Adipocyte (in vitro differentiated cells): ENCODE results near the gene DDX23.
A peak's percentile ranks its signal among the peaks of the same experiment; 100 is the strongest.

Experiments
- DNase-seq: peaks from one replicate; pipeline ENCODE4 v3.0.0-alpha.2; 2015; ENCODE audit warnings: low read depth
- H3K27me3 ChIP-seq: replicated peaks from 2 replicates; pipeline ENCODE4 v1.7.0; 2013; ENCODE audit warnings: mild to moderate bottlenecking, low read length, moderate library complexity; ENCODE audit not compliant: control insufficient read depth, insufficient read depth
- H3K36me3 ChIP-seq: 2 replicates; pipeline ENCODE4 v1.7.0; 2013; ENCODE audit warnings: low read length, mild to moderate bottlenecking, moderate library complexity; ENCODE audit not compliant: control insufficient read depth, insufficient read depth, severe bottlenecking
- H3K4me1 ChIP-seq: 2 replicates; pipeline ENCODE4 v1.7.0; 2013; ENCODE audit warnings: mild to moderate bottlenecking, low read length, moderate library complexity; ENCODE audit not compliant: control insufficient read depth, insufficient read depth
- H3K4me3 ChIP-seq: 2 replicates; pipeline ENCODE4 v1.7.0; 2013; ENCODE audit warnings: mild to moderate bottlenecking, low read length, moderate library complexity
- H3K9ac ChIP-seq: 2 replicates; pipeline ENCODE4 v1.7.0; 2013; ENCODE audit warnings: mild to moderate bottlenecking, low read length, moderate library complexity
- H3K9me3 ChIP-seq: 2 replicates; pipeline ENCODE4 v1.7.0; 2013; ENCODE audit warnings: mild to moderate bottlenecking, low read length, moderate library complexity; ENCODE audit not compliant: control insufficient read depth

Gene DDX23

DNA sequence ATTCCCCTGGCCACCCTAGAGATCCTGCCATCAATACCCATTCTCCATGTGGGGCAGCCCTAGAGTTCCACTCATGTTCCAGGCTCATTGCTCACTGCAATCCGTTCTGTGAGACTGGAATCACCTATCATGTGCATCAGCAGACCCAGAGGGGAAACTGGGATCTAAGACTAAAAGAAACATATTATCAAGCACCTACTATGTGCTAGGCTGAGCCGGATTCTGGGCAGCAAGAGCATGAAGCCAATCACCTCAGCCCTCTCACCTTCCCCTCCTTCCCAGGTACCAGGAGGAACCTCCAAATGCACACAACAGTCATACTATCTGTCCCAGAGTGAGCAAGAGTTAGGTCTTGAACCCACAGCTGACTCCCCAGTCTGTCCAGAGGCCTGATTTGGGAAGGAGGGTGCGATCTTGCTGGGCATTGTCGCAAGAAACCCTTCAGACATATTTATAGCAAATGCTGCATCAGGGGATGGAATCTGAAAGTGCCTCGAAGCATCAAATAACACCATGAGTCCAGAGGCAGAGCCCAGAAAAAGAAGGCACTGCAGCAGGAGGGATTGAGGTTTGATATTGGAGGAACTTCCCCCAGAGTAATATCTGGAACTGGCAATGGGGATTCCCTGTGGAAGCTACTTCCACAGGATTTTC is 40.4 kb downstream of the DDX23 start:
- no peaks in the 10 kb centered on the region for H3K36me3 ChIP-seq
- no peak overlapping the region for H3K4me3 ChIP-seq
- H3K9me3 ChIP-seq, result no peaks in the 10 kb centered on the region
- H3K4me1 ChIP-seq, result peaks cover 39% of the 10 kb centered on the region
- DNase-seq, result peak; percentile 17
- peak overlapping the region; percentile 17 for H3K9ac ChIP-seq
- H3K27me3 ChIP-seq, result no peaks in the 10 kb centered on the region

DNA sequence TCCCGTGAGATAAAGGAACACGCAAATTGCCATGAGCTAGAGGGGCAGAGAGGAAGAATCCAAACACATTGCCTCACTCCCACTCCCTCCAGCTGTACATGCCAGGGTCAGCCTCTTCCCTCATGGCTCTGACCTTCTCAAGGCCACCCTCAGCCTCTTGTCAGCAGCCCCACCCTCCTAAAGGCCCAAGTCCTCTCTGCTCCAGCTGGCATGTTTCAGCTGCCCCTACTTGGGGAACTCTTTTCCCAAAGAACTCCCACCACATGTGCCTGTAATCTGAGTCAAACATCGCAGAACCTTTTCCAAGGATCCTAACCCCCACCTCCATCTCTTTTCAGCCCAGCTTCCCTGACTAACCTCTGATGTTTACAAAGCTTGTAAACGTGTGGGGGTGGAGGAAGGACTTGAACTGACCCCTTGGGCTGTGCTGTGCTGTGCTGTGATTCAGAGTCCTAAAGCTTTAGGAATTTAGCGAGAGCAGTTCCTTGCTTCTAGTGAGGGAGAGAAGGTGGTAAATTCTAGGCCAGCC is 41.0 kb downstream of the DDX23 start:
- Histone ChIP-seq H3K9me3 (no peaks in the 10 kb centered on the region), H3K4me3 (no peak overlapping the region), H3K36me3 (no peaks in the 10 kb centered on the region), H3K27me3 (no peaks in the 10 kb centered on the region), H3K4me1 (peaks cover 33% of the 10 kb centered on the region), H3K9ac (peak overlapping the region; percentile 17)
- peak; percentile 83 for DNase-seq

DNA sequence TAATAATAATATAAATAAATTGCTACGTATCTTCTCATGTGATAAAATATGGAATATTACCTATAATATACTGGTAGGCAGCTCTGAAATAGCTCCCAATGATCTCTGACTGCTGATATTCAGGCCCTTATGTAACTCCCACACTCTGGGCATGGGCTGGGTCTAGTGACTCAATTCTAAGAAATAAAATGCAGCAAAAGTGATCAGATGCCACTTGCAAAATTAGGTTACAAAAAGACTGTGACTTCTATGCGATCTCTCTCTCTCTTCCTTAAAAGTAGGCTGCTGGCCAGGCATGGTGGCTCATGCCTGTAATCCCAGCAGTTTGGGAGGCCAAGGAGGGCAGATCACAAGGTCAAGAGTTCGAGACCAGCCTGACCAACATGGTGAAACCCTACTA is 44.0 kb downstream of the DDX23 start:
- Histone ChIP-seq H3K27me3 (no peaks in the 10 kb centered on the region), H3K4me1 (peaks cover 23% of the 10 kb centered on the region), H3K9me3 (no peaks in the 10 kb centered on the region), H3K36me3 (no peaks in the 10 kb centered on the region), H3K9ac (no peak overlapping the region), H3K4me3 (no peak overlapping the region)
- DNase-seq, result no peak

DNA sequence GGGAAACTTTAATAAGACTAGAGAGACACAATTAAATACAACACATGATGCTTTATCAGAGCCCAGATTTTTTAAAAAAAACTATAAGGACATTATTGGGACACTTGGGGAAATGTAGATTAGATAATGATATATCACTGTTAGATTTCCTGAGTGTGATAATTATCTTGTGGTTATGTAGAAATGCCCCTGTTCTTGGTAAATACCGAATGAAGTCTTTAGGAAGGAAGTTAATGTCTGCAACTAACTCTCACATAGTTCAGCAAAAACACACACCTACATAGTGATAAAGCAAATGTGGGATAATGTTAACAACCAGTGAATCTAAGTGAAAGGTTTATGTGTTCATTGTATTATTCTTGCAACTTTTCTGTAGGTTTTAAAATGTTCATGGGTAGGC is 48.3 kb downstream of the DDX23 start:
- H3K9me3 ChIP-seq, result no peaks in the 10 kb centered on the region
- H3K36me3 ChIP-seq, result no peaks in the 10 kb centered on the region
- H3K9ac ChIP-seq, result no peak overlapping the region
- no peaks in the 10 kb centered on the region for H3K4me1 ChIP-seq
- no peaks in the 10 kb centered on the region for H3K27me3 ChIP-seq
- H3K4me3 ChIP-seq, result no peak overlapping the region
- DNase-seq, result no peak

DNA sequence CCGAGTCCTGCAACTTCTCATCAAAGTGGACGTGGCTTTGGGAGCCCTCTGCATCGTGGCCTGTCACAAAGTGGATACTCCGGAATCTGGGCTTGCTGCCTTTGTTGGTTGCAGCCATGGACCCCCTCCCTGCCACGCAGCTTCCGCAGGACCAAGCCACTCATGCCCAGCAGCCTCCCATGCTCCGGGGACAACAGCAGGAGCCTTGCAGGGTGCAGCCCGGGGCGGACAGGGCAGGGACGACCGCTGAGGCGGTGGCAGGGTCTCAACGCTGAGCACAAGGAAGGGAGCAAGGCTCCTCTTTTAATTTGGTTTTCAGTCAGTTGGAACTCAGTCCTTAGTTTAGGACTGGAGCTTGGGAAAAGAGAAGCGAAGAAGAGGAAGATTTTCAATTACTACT is 51.0 kb downstream of the DDX23 start:
- Histone ChIP-seq H3K27me3 (no peaks in the 10 kb centered on the region), H3K4me1 (no peaks in the 10 kb centered on the region), H3K9ac (no peak overlapping the region), H3K4me3 (no peak overlapping the region), H3K36me3 (no peaks in the 10 kb centered on the region), H3K9me3 (no peaks in the 10 kb centered on the region)
- no peak for DNase-seq

DNA sequence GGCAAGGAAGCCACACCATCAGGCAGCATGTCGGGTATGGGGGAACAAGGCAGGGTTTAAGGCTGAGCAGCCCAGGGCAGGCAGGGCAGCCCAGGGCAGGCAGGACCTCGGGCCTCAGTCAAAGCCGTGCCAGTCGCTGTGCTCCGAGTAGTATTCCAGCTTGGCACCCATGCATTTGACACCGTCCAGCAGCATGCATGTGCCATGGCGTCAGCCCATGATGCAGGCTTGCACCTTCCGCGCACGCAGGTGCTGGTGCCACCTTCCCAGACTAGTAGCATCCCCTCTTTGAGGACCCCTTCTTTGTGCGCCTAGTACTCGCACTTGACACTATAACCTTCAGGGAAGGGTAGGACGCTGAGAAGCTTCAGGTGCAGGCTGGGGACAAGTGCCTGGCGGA is 51.5 kb downstream of the DDX23 start:
- no peaks in the 10 kb centered on the region for H3K27me3 ChIP-seq
- DNase-seq, result no peak
- no peak overlapping the region for H3K9ac ChIP-seq
- no peaks in the 10 kb centered on the region for H3K9me3 ChIP-seq
- H3K36me3 ChIP-seq, result no peaks in the 10 kb centered on the region
- H3K4me3 ChIP-seq, result no peak overlapping the region
- H3K4me1 ChIP-seq, result no peaks in the 10 kb centered on the region

DNA sequence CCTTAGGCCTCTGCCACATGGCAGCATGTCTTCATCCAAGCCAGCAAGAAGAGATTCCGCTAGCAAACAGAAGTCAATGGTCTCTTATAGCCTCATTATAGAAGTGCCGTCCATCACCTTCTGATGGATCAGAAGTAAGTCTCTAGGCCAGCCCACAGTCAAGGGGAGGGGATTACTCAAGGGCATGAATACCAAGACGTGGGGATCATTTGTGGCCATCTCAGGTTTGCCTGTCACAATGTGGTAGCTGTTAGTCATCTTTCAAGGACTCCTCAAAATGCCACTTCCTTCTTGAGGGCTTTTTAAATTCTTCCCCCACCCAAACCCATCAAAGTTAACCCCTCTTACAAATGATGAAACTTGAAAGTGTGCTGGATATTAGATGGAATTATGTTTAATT is 55.0 kb downstream of the DDX23 start:
- H3K4me3 ChIP-seq, result no peak overlapping the region
- DNase-seq, result no peak
- H3K36me3 ChIP-seq, result no peaks in the 10 kb centered on the region
- no peaks in the 10 kb centered on the region for H3K27me3 ChIP-seq
- no peaks in the 10 kb centered on the region for H3K4me1 ChIP-seq
- H3K9me3 ChIP-seq, result no peaks in the 10 kb centered on the region
- no peak overlapping the region for H3K9ac ChIP-seq

DNA sequence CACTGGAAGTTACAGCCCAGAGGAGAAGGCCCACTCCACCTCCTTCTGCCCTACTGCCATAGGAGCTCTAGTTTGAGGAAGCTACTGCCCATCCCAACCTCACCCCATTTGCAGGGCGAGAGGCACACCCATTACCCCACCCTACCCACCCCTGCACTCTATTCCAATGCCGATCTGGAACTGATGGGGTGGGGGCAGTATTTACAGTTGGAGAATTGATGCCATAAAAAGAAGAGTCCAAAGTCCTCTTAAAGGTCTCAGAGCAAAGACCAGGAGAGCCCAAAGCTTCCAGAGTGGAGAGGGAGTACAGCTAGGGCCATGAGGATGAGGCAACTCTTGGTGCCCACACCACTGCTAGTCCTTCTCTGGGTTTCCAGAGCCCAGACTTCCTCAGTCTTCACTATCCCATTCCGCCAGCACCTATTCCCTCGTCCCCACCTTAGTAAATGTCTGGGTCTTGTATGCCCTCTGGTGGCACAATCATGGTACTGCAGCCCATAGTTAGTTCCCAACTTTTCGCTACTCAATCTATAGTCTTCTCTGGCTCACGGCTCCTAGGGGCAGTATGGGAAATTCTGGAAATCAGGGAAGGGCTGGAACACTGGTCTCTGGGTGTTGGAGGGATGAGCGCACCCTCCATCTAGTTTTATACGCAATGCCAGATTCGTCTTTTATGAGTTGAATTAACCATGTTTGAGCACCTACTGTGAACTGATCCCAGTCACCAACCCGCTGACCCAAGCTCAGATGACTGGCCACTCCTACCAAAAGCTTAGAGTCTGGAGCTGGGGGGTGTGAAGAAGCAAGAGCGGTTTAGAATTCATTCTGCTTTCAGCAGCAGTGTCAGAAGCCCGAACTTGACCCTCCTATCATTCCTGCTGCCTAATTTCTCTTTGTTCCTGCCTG is 56.2 kb downstream of the DDX23 start:
- Histone ChIP-seq H3K4me3 (no peak overlapping the region), H3K9ac (no peak overlapping the region), H3K9me3 (no peaks in the 10 kb centered on the region), H3K27me3 (no peaks in the 10 kb centered on the region), H3K4me1 (no peaks in the 10 kb centered on the region), H3K36me3 (no peaks in the 10 kb centered on the region)
- peak; percentile 91 for DNase-seq

DNA sequence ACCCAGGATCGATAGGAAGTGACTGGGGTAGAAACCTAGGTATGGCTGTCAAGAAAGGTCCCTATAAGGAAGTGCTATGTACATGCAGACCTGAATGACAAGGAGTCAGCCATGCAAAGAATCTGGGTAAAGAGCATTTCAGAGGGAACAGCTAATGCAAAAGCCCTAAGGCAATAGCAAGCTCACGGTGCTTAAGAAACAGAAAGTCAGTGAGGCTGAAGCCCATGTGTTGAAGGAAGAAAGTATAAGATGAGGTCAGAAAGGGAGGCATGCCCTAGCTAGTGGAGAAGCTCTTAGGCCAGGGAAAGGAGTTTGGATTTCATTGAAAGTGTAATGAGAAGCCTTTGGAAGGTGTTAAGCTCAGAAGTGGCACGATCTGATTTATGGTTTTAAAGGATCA is 57.1 kb downstream of the DDX23 start:
- H3K9me3 ChIP-seq, result no peaks in the 10 kb centered on the region
- DNase-seq, result peak; percentile 93
- no peaks in the 10 kb centered on the region for H3K27me3 ChIP-seq
- no peak overlapping the region for H3K4me3 ChIP-seq
- H3K9ac ChIP-seq, result no peak overlapping the region
- no peaks in the 10 kb centered on the region for H3K36me3 ChIP-seq
- no peaks in the 10 kb centered on the region for H3K4me1 ChIP-seq

DNA sequence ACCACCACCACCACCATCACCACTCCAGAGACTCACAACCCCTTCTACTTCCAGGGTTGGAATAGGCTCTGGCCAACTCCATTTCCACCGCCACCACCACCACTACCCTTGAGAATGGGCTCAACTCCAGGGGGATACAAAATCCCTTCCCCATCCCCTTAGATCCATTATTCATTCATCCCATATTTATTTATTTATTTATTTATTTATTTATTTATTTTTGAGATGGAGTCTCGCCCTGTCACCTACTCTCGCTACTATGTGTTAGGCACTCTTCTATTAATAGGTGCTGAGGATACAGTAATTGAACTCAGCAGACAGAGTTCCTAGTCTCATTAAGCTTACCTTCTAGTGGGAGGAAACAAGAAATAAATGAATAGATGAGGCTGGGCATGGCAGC is 58.3 kb downstream of the DDX23 start:
- H3K36me3 ChIP-seq, result no peaks in the 10 kb centered on the region
- H3K4me3 ChIP-seq, result no peak overlapping the region
- no peak overlapping the region for H3K9ac ChIP-seq
- no peaks in the 10 kb centered on the region for H3K4me1 ChIP-seq
- H3K27me3 ChIP-seq, result no peaks in the 10 kb centered on the region
- H3K9me3 ChIP-seq, result no peaks in the 10 kb centered on the region
- no peak for DNase-seq

DNA sequence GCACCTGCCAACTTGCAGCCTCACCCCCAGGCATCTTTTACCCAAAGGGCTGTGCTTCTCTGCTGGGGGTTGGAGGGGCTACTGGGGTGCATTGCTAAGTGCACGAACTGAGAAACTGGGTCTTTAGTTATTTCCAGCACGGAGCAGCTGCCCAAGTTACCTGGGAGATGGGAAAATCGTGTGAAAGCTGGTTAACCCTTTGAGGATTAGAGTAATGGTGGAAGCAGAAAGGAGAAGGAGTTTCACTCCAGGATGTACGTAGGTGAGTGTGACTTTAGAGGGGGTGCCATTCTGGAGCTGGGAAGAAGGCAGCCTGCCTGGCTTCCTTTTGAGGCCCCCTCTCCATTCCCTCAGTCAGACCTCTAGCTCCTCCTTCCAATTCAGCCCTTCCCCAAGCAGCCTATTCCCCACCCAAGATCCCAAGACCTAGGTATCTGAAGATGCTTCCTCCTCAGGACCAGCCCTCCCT is 62.1 kb downstream of the DDX23 start:
- Histone ChIP-seq H3K9me3 (no peaks in the 10 kb centered on the region), H3K27me3 (no peaks in the 10 kb centered on the region), H3K4me1 (peaks cover 17% of the 10 kb centered on the region), H3K4me3 (no peak overlapping the region), H3K36me3 (no peaks in the 10 kb centered on the region), H3K9ac (no peak overlapping the region)
- no peak for DNase-seq
